Measurements from ENCODE around the gene AIRE.

DNA sequence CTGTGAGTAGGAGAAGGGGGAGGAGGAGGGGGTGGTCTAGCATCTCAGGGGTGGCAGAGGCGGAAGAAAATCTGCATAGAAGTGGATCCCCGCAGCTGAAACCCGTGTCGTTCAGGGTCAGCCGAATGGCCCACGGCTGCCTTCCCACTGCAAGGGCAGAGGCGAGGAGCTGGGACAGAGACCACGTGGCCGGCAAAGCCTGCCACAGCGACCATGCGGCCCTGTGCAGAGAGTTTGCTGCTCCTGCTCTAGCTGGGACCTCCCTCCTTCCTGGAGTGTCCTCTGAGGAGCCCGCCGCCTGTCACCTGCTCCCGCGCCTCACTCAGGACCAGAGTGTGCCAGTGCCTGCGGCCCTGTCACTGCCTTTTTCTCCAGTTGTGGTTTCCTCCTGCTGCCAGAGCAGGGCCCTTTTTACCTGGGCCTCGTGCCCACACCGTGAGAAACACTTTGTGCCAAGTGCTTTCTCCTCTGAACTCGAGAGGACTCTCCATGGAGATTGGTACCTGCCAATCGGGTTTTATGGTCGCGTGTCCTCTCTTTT is 62.3 kb downstream of the AIRE start:
- TF ChIP-seq, protein P1, sequence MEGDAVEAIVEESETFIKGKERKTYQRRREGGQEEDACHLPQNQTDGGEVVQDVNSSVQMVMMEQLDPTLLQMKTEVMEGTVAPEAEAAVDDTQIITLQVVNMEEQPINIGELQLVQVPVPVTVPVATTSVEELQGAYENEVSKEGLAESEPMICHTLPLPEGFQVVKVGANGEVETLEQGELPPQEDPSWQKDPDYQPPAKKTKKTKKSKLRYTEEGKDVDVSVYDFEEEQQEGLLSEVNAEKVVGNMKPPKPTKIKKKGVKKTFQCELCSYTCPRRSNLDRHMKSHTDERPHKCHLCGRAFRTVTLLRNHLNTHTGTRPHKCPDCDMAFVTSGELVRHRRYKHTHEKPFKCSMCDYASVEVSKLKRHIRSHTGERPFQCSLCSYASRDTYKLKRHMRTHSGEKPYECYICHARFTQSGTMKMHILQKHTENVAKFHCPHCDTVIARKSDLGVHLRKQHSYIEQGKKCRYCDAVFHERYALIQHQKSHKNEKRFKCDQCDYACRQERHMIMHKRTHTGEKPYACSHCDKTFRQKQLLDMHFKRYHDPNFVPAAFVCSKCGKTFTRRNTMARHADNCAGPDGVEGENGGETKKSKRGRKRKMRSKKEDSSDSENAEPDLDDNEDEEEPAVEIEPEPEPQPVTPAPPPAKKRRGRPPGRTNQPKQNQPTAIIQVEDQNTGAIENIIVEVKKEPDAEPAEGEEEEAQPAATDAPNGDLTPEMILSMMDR (IDR thresholded peaks at IDR 0.05; ENCODE audit: low read depth, low read length, missing input control) = no peak
- TF ChIP-seq, protein P2, sequence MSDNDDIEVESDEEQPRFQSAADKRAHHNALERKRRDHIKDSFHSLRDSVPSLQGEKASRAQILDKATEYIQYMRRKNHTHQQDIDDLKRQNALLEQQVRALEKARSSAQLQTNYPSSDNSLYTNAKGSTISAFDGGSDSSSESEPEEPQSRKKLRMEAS (IDR thresholded peaks at IDR 0.05) = no peak
- TF ChIP-seq, protein P3, sequence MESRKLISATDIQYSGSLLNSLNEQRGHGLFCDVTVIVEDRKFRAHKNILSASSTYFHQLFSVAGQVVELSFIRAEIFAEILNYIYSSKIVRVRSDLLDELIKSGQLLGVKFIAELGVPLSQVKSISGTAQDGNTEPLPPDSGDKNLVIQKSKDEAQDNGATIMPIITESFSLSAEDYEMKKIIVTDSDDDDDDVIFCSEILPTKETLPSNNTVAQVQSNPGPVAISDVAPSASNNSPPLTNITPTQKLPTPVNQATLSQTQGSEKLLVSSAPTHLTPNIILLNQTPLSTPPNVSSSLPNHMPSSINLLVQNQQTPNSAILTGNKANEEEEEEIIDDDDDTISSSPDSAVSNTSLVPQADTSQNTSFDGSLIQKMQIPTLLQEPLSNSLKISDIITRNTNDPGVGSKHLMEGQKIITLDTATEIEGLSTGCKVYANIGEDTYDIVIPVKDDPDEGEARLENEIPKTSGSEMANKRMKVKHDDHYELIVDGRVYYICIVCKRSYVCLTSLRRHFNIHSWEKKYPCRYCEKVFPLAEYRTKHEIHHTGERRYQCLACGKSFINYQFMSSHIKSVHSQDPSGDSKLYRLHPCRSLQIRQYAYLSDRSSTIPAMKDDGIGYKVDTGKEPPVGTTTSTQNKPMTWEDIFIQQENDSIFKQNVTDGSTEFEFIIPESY (IDR thresholded peaks at IDR 0.05) = no peak
- TF ChIP-seq, protein P4, sequence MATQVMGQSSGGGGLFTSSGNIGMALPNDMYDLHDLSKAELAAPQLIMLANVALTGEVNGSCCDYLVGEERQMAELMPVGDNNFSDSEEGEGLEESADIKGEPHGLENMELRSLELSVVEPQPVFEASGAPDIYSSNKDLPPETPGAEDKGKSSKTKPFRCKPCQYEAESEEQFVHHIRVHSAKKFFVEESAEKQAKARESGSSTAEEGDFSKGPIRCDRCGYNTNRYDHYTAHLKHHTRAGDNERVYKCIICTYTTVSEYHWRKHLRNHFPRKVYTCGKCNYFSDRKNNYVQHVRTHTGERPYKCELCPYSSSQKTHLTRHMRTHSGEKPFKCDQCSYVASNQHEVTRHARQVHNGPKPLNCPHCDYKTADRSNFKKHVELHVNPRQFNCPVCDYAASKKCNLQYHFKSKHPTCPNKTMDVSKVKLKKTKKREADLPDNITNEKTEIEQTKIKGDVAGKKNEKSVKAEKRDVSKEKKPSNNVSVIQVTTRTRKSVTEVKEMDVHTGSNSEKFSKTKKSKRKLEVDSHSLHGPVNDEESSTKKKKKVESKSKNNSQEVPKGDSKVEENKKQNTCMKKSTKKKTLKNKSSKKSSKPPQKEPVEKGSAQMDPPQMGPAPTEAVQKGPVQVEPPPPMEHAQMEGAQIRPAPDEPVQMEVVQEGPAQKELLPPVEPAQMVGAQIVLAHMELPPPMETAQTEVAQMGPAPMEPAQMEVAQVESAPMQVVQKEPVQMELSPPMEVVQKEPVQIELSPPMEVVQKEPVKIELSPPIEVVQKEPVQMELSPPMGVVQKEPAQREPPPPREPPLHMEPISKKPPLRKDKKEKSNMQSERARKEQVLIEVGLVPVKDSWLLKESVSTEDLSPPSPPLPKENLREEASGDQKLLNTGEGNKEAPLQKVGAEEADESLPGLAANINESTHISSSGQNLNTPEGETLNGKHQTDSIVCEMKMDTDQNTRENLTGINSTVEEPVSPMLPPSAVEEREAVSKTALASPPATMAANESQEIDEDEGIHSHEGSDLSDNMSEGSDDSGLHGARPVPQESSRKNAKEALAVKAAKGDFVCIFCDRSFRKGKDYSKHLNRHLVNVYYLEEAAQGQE (IDR thresholded peaks at IDR 0.05) = no peak
- TF ChIP-seq TAF1 (conservative IDR thresholded peaks at IDR 0.05) = no peak
- no peak for TF ChIP-seq JUND (IDR thresholded peaks at IDR 0.05)
- no peak for TF ChIP-seq FOXA1 (IDR thresholded peaks at IDR 0.05)
- no peak for TF ChIP-seq RAD21 (IDR thresholded peaks at IDR 0.05)
- no peak for TF ChIP-seq YY1 (IDR thresholded peaks at IDR 0.05)
